GOT3 (cell line): ENCODE results near the gene NELFE.
A peak's percentile ranks its signal among the peaks of the same experiment; 100 is the strongest.
"Not testable (repeated sequence)": the region's sequence is repeated elsewhere in the genome, so short reads cannot be mapped to it uniquely, and the experiment has no call there.

Experiments
- DNase-seq: peaks from one replicate; lab custom pipeline; 2025; ENCODE audit warnings: mixed read lengths; lab: John Stamatoyannopoulos, UW

The NELFE gene

GRCh38 chr6:31948753-31949413 lies 9.9 kb downstream of the NELFE start:
- no peak for DNase-seq

- no peak for DNase-seq
Observed at GRCh38 chr6:31948306-31948705, 10.5 kb downstream of the NELFE start.

- DNase-seq: no peak
Observed at GRCh38 chr6:31947864-31948263, 10.9 kb downstream of the NELFE start.

GRCh38 chr6:31947070-31947675 lies 11.6 kb downstream of the NELFE start:
- no peak for DNase-seq

- no peak for DNase-seq
Observed at GRCh38 chr6:31946370-31946885, 12.3 kb downstream of the NELFE start.

- peak; percentile 59 for DNase-seq
Observed at GRCh38 chr6:31945507-31946369, 13.0 kb downstream of the NELFE start, which contains the start of gene CFB. Gene CFB, plus strand, starts transcription at chr6:31946095. Its CDS starts 127 bp downstream, at chr6:31946222.

GRCh38 chr6:31945154-31945506 lies 13.6 kb downstream of the NELFE start:
- DNase-seq: no peak

GRCh38 chr6:31943742-31944141 lies 15.0 kb downstream of the NELFE start:
- DNase-seq: no peak

GRCh38 chr6:31940256-31940664 lies 18.5 kb downstream of the NELFE start:
- DNase-seq: no peak

GRCh38 chr6:31935823-31936222 lies 22.9 kb downstream of the NELFE start:
- DNase-seq: no peak

- no peak for DNase-seq
Observed at GRCh38 chr6:31935021-31935420, 23.8 kb downstream of the NELFE start.

GRCh38 chr6:31933537-31933936 lies 25.2 kb downstream of the NELFE start:
- no peak for DNase-seq

- DNase-seq: not testable (repeated sequence)
Observed at GRCh38 chr6:31932137-31932536, 26.6 kb downstream of the NELFE start.

- DNase-seq: no peak
Observed at GRCh38 chr6:31930962-31931361, 27.8 kb downstream of the NELFE start.

GRCh38 chr6:31928672-31928939 lies 30.2 kb downstream of the NELFE start:
- DNase-seq: no peak

GRCh38 chr6:31927863-31928671 lies 30.7 kb downstream of the NELFE start:
- no peak for DNase-seq

- no peak for DNase-seq
Observed at GRCh38 chr6:31927242-31927862, 31.4 kb downstream of the NELFE start, which contains the start of gene C2. Gene C2, plus strand, starts transcription at chr6:31927717. Its CDS starts 36 bp downstream, at chr6:31927753.

- no peak for DNase-seq
Observed at GRCh38 chr6:31922942-31923341, 35.8 kb downstream of the NELFE start.

- no peak for DNase-seq
Observed at GRCh38 chr6:31920811-31921210, 38.0 kb downstream of the NELFE start.

GRCh38 chr6:31919624-31920303 lies 39.0 kb downstream of the NELFE start:
- no peak for DNase-seq
